Measurements from ENCODE around the gene LRRC18.

LRRC18 gene

DNA sequence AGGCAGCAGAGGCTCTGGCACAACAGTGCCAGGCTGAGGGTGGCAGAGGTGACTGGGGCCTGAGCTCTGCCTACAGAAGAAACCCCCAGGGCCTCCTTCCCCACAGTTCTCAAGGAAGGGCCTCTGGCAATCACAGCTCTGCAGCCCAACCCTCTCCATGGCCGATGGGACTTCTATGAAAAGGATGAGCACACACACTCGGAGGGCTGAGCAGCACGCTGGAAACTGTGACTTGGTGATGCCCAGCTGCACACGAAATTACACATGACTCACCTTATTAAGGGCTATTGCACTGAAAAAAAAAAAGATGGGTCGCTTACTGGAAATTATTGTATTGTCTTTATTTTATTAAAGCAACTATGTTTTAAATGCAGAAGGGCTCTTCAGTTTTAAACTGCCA, 42.9 kb upstream of the LRRC18 start:
- Histone ChIP-seq H3K4me1 (ENCODE audit: insufficient read depth, low read length, severe bottlenecking) (no peaks in the 10 kb centered on the region), H3K36me3 (ENCODE audit: insufficient read depth, low read length) (peaks cover 41% of the 10 kb centered on the region; the same call in 1 of the 2 replicates), H3K27me3 (ENCODE audit: insufficient read depth, low read length) (no peaks in the 10 kb centered on the region), H3K9me2 (ENCODE audit: low read depth, low read length) (no peaks in the 10 kb centered on the region), H3K79me2 (ENCODE audit: insufficient read depth, low read length) (no peaks in the 10 kb centered on the region), H3K4me2 (ENCODE audit: low read length) (no peak overlapping the region), H3K27ac (ENCODE audit: low read depth, low read length, poor library complexity, severe bottlenecking) (no peak overlapping the region), H4K20me1 (ENCODE audit: insufficient read depth, low read length) (no peaks in the 10 kb centered on the region), H2AFZ (ENCODE audit: low read length) (no peak overlapping the region), H3K9ac (ENCODE audit: low read length) (no peak overlapping the region), H3F3A (ENCODE audit: insufficient read depth, low read length) (no peaks in the 10 kb centered on the region), H3K4me3 (ENCODE audit: low read depth, low read length, poor library complexity, severe bottlenecking) (no peak overlapping the region), H3K9me3 (ENCODE audit: low read length) (no peaks in the 10 kb centered on the region)
- TF ChIP-seq EZH2 (IDR thresholded peaks at IDR 0.05; ENCODE audit: borderline replicate concordance, low read length) = no peak
- TF ChIP-seq, protein P1, sequence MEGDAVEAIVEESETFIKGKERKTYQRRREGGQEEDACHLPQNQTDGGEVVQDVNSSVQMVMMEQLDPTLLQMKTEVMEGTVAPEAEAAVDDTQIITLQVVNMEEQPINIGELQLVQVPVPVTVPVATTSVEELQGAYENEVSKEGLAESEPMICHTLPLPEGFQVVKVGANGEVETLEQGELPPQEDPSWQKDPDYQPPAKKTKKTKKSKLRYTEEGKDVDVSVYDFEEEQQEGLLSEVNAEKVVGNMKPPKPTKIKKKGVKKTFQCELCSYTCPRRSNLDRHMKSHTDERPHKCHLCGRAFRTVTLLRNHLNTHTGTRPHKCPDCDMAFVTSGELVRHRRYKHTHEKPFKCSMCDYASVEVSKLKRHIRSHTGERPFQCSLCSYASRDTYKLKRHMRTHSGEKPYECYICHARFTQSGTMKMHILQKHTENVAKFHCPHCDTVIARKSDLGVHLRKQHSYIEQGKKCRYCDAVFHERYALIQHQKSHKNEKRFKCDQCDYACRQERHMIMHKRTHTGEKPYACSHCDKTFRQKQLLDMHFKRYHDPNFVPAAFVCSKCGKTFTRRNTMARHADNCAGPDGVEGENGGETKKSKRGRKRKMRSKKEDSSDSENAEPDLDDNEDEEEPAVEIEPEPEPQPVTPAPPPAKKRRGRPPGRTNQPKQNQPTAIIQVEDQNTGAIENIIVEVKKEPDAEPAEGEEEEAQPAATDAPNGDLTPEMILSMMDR (IDR thresholded peaks at IDR 0.05; ENCODE audit: low read length) = no peak

DNA sequence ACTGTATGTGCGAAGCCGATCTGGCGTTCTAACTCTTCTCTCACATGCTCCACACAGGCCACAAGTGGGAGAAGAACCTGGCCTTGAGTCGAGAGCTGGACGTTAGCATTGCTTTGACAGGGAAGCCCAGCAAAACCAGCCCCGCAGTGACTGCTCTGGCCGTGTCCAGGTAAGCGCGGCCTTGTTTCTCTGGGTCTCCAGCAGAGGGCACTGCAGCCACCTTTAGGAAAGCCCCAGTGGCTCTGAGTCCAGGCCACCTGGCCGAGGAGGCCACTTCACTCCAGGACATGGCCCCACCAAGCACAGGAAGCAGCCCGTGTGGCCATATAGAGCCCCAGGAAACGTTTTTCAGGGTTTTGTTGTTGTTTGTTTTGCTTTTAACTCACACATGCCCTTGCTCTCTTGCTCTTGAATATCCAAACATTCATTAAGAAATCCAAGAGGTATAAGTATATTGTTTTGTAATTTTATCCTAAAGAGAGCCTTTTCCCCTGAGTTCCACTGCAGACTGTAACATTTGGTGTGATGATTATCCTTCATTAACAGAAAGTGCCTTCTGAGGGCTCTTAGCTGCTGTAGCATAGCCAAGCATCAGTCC, 41.8 kb upstream of the LRRC18 start:
- Histone ChIP-seq H3K4me3 (ENCODE audit: low read depth, low read length, poor library complexity, severe bottlenecking) (no peak overlapping the region), H4K20me1 (ENCODE audit: insufficient read depth, low read length) (no peaks in the 10 kb centered on the region), H3K4me1 (ENCODE audit: insufficient read depth, low read length, severe bottlenecking) (no peaks in the 10 kb centered on the region), H3K9me3 (ENCODE audit: low read length) (no peaks in the 10 kb centered on the region), H3K36me3 (ENCODE audit: insufficient read depth, low read length) (peaks cover 51% of the 10 kb centered on the region; the same call in 1 of the 2 replicates), H3K9me2 (ENCODE audit: low read depth, low read length) (no peaks in the 10 kb centered on the region), H2AFZ (ENCODE audit: low read length) (no peak overlapping the region), H3F3A (ENCODE audit: insufficient read depth, low read length) (no peaks in the 10 kb centered on the region), H3K9ac (ENCODE audit: low read length) (no peak overlapping the region), H3K4me2 (ENCODE audit: low read length) (no peak overlapping the region), H3K27ac (ENCODE audit: low read depth, low read length, poor library complexity, severe bottlenecking) (no peak overlapping the region), H3K27me3 (ENCODE audit: insufficient read depth, low read length) (no peaks in the 10 kb centered on the region), H3K79me2 (ENCODE audit: insufficient read depth, low read length) (no peaks in the 10 kb centered on the region)
- TF ChIP-seq EZH2 (IDR thresholded peaks at IDR 0.05; ENCODE audit: borderline replicate concordance, low read length) = no peak
- TF ChIP-seq, protein P1 (IDR thresholded peaks at IDR 0.05; ENCODE audit: low read length) = peak; percentile 73

DNA sequence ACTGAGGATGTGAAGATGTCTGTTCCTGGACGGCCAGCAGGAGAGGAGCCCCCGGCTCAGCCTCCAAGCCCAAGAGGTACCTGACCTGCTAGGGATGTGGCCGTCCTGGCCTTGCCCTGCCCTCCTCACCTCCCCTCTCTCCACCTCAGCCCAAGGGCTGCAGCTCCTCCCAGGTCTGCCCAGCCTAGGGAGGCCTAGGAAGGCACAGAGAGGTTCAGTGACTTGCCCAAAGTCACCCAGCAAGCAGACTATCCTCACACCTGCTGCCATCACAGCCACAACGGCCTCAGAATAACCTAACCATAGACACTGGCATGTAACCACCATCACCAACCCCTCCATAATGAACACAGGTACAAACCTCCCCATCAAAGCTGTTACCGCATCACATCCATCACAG, 38.7 kb upstream of the LRRC18 start:
- Histone ChIP-seq H3K4me1 (ENCODE audit: insufficient read depth, low read length, severe bottlenecking) (no peaks in the 10 kb centered on the region), H3K79me2 (ENCODE audit: insufficient read depth, low read length) (no peaks in the 10 kb centered on the region), H3F3A (ENCODE audit: insufficient read depth, low read length) (no peaks in the 10 kb centered on the region), H3K27me3 (ENCODE audit: insufficient read depth, low read length) (no peaks in the 10 kb centered on the region), H4K20me1 (ENCODE audit: insufficient read depth, low read length) (no peaks in the 10 kb centered on the region), H3K9ac (ENCODE audit: low read length) (no peak overlapping the region), H3K4me3 (ENCODE audit: low read depth, low read length, poor library complexity, severe bottlenecking) (no peak overlapping the region), H3K4me2 (ENCODE audit: low read length) (no peak overlapping the region), H2AFZ (ENCODE audit: low read length) (no peak overlapping the region), H3K9me3 (ENCODE audit: low read length) (no peaks in the 10 kb centered on the region), H3K36me3 (ENCODE audit: insufficient read depth, low read length) (peaks cover 61% of the 10 kb centered on the region; the same call in 1 of the 2 replicates), H3K9me2 (ENCODE audit: low read depth, low read length) (no peaks in the 10 kb centered on the region), H3K27ac (ENCODE audit: low read depth, low read length, poor library complexity, severe bottlenecking) (no peak overlapping the region)
- TF ChIP-seq EZH2 (IDR thresholded peaks at IDR 0.05; ENCODE audit: borderline replicate concordance, low read length) = no peak
- TF ChIP-seq, protein P1 (IDR thresholded peaks at IDR 0.05; ENCODE audit: low read length) = no peak

Measured in OCI-LY1 (cell line).